ENCODE results near the gene FCRL1. TPM values are rescaled to one million over a fixed set of nuclear protein-coding genes. Genes with fewer than 3 reads are reported as not detected.

The FCRL1 gene
- total RNA-seq, 2 donors from 2014 or later = 0.25 TPM; not detected in 1

DNA sequence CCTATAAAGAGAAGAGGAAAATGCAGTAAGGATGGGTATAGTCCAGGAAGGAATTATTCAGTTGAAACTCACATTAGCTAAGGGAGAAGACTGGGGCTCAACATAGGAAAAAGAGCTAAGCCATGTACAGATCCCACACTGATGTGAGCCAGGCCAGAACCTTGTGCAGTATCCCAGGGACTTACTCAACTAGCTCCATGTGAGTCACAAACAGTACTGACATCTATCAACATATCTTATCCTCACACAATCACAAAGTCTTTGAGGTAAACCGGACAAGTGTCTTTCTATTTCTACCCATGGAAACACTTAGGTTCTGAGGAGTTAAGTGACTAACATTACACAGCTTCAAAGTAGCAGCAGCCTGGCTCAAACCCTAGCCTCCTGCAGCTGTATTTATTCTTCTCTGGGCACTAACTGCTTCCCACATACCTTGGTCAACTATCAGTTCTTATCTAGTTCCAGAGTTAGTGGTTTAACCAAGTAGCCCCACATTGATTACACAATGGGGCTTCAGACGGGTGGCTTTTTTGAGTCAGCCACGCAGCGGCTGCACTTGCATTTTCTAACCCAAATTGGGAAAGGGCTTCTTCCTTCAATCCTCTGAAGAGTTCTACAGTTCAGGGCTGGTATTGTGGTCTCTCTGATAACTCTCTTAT lies 12.2 kb upstream of the FCRL1 start:
- Mint-ChIP-seq H3K9me3 (no peaks in the 10 kb centered on the region), H3K36me3 (ENCODE audit: insufficient read depth in 2 of 2) (no peaks in the 10 kb centered on the region), H3K27me3 (ENCODE audit: low read depth) (no peaks in the 10 kb centered on the region), H3K4me1 (ENCODE audit: low read depth) (peaks cover 9% of the 10 kb centered on the region), H3K27ac (no peak overlapping the region), H3K4me3 (no peak overlapping the region)
- ATAC-seq (replicated peaks in 1 of 2) (peak; percentile 77 to 80), DNase-seq (no peak)

DNA sequence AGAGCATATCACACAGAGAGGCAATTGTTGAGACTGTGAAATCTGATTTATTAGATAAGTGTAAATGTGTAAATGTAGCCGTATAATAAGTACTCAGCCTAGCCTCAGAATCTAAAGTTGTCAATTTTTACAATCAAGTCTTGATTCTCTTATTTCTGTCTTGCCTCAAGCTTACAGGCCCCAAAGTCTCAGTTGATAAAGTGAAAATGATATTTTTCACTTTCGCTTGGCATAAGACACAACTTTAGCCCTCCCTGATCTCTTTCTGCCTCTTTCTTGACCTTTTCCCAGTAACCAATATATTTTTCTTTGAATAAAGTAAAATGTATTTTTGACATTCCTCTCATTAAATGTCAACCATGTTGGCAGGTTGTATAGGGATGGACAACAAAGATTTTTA lies 11.0 kb upstream of the FCRL1 start:
- Mint-ChIP-seq H3K9me3 (no peaks in the 10 kb centered on the region), H3K27me3 (ENCODE audit: low read depth) (no peaks in the 10 kb centered on the region), H3K36me3 (ENCODE audit: insufficient read depth in 2 of 2) (no peaks in the 10 kb centered on the region), H3K4me3 (no peak overlapping the region), H3K27ac (no peak overlapping the region), H3K4me1 (ENCODE audit: low read depth) (peaks cover 9% of the 10 kb centered on the region)
- ATAC-seq (replicated peaks in 1 of 2) = no peak
- no peak for DNase-seq

DNA sequence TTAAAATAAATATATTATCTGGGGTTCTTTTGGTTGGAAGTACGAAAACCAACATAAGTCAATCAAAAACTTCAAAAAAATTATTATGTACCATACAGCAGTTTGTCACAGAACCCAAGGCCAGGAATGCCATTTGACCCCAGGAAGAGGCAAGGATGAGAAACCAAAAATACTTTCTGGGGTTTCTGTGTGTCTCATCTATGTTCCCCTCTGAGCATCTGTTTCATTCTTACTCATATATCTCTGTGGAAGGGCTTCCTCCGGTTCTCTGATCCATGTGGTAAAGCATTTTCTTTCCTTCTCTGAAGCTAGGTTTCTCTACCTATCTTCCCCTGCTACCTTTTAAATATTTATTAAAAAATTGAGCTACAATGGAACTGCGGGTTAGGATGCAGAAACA lies 9.8 kb upstream of the FCRL1 start:
- H3K9me3 Mint-ChIP-seq = no peaks in the 10 kb centered on the region
- no peak for ATAC-seq (replicated peaks in 1 of 2)
- H3K4me1 Mint-ChIP-seq (ENCODE audit: low read depth) = peaks cover 9% of the 10 kb centered on the region
- no peak for DNase-seq
- no peaks in the 10 kb centered on the region for H3K36me3 Mint-ChIP-seq (ENCODE audit: insufficient read depth in 2 of 2)
- H3K4me3 Mint-ChIP-seq = no peak overlapping the region
- H3K27ac Mint-ChIP-seq = no peak overlapping the region
- no peaks in the 10 kb centered on the region for H3K27me3 Mint-ChIP-seq (ENCODE audit: low read depth)

DNA sequence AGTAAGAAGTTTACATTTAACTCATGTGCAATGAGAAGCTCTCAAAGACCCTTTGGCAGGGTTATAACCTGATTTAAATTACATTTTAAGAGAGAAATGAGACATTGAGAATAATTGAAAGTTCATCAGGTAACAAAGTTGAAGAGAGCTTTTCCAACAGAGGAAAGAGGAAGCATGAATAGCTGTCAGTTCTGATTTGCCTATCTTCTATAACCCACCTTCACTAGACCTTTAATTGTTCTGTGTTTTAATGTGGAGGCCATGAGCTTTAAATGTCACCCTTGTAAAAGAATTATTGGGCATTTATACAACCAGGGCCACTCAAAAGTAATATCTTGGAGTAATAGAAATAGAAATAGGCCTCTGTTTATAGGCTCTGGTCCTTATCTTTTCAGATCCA lies 9.3 kb upstream of the FCRL1 start:
- ATAC-seq (replicated peaks in 1 of 2) (no peak), DNase-seq (no peak)
- peaks cover 2% of the 10 kb centered on the region for H3K27me3 Mint-ChIP-seq (ENCODE audit: low read depth)
- H3K4me1 Mint-ChIP-seq (ENCODE audit: low read depth) = peaks cover 9% of the 10 kb centered on the region
- no peak overlapping the region for H3K4me3 Mint-ChIP-seq
- no peaks in the 10 kb centered on the region for H3K36me3 Mint-ChIP-seq (ENCODE audit: insufficient read depth in 2 of 2)
- H3K27ac Mint-ChIP-seq = no peak overlapping the region
- H3K9me3 Mint-ChIP-seq = no peaks in the 10 kb centered on the region

DNA sequence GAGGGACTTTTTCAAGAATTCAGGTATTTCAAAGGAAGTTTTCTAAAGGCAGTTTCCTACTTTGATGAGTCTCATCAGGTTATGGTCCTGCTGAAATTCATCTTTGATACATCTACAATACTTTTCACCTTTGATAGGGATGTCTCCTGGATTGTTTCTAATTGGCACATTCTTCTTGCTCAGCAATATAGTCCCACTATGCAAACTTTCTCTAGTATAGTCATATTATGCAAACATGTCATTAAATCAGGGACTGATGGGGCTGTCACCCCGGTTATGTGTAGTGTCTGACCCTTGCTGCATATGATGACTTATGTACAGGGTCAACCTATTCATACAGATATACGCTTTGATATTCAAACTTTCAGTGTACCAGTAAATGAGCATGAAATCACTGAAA lies 379 bp upstream of the FCRL1 start:
- no peak overlapping the region for H3K4me3 Mint-ChIP-seq
- no peak for DNase-seq
- H3K4me1 Mint-ChIP-seq (ENCODE audit: low read depth) = no peaks in the 10 kb centered on the region
- H3K36me3 Mint-ChIP-seq (ENCODE audit: insufficient read depth in 2 of 2) = no peaks in the 10 kb centered on the region
- no peaks in the 10 kb centered on the region for H3K9me3 Mint-ChIP-seq
- H3K27me3 Mint-ChIP-seq (ENCODE audit: low read depth) = peaks cover 8% of the 10 kb centered on the region
- no peak for ATAC-seq (replicated peaks in 1 of 2)
- no peak overlapping the region for H3K27ac Mint-ChIP-seq

DNA sequence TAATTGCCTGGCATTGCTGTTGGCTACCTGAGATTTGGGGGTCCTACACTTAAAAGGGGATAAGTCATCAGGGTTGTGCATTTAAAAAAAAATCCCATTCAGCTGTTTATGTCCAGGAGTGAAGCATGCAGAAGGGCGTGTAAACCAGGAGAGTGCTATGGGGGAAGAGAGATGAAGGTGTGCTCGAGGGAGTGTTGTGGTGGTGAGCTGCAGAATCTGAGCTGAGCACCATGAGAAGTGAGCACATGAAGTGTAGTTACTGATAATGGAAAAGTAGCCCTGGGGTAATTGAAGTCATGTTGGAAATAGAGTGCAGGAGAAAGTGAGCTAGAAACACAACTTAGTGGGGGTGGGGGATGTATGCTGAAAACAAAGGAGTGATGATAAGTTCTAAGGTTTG lies 705 bp downstream of the FCRL1 start:
- Mint-ChIP-seq H3K4me1 (ENCODE audit: low read depth) (no peaks in the 10 kb centered on the region), H3K36me3 (ENCODE audit: insufficient read depth in 2 of 2) (no peaks in the 10 kb centered on the region), H3K27me3 (ENCODE audit: low read depth) (peaks cover 6% of the 10 kb centered on the region), H3K9me3 (peaks cover 0 to 1% of the 10 kb centered on the region in 2 donors), H3K27ac (no peak overlapping the region), H3K4me3 (no peak overlapping the region)
- ATAC-seq (replicated peaks in 1 of 2) (no peak), DNase-seq (no peak)

DNA sequence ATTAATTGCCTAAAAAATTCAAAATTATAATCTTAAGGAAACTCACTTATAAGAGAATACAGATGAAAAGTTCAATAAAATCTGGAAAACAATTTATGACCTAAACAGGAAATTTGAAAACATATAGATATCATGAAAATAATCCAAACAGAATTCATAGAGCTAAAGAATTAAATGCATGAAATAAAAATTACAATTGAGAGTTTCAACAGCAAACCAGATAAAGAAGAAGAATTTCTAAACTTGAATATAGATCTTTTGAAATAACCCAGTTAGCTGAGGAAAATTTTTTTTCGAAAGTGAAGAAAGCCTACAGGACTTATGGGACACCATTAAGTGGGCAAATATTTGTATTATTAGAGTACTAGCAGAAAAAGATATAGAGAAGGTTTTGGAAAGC lies 6.7 kb downstream of the FCRL1 start:
- H3K9me3 Mint-ChIP-seq = peaks cover 4 to 6% of the 10 kb centered on the region in 2 donors
- no peak for DNase-seq
- peaks cover 9% of the 10 kb centered on the region for H3K27me3 Mint-ChIP-seq (ENCODE audit: low read depth)
- H3K4me3 Mint-ChIP-seq = no peak overlapping the region
- peaks cover 2 to 4% of the 10 kb centered on the region in 2 donors for H3K36me3 Mint-ChIP-seq (ENCODE audit: insufficient read depth in 2 of 2)
- no peaks in the 10 kb centered on the region for H3K4me1 Mint-ChIP-seq (ENCODE audit: low read depth)
- no peak for ATAC-seq (replicated peaks in 1 of 2)
- H3K27ac Mint-ChIP-seq = no peak overlapping the region

DNA sequence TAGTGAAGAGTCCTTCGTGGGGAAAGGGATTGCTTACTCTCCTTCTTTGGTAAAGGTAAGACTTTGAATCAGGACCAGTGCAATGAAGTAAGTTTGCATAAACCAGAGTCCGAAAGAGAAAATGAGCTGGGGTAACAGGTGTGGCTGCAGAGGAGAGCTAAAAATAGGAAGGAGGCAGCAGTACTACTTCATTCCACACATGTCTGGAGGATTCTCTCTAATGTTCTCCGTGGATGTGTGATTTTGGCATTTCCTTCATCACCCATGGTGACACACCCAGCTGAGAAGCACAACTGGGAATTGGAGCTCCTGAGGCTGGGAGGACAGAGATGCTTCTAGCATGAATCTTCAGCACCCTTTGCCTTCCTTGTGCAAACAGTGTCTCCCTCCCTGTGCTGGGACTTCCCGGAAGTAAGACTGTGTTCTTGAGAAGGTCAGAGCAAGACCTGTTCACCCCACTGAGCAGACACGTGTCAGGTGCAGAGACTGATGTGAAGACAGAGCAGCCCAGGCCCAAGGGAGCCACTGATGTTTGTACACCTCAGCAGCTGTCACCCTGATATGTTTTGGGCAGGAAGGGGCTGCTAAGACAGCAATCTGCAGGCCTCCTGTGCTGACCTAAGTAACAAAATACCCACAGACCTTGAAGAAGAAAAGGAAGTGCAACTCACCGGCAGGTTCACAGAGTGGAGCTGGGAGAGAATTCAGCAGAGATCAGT lies 13.3 kb downstream of the FCRL1 start:
- DNase-seq (no peak), ATAC-seq (replicated peaks in 1 of 2) (no peak)
- H3K27ac Mint-ChIP-seq = no peak overlapping the region
- no peaks in the 10 kb centered on the region for H3K9me3 Mint-ChIP-seq
- peaks cover 36% of the 10 kb centered on the region for H3K27me3 Mint-ChIP-seq (ENCODE audit: low read depth)
- no peaks in the 10 kb centered on the region for H3K4me1 Mint-ChIP-seq (ENCODE audit: low read depth)
- no peak overlapping the region for H3K4me3 Mint-ChIP-seq
- H3K36me3 Mint-ChIP-seq (ENCODE audit: insufficient read depth in 2 of 2) = no peaks in the 10 kb centered on the region

DNA sequence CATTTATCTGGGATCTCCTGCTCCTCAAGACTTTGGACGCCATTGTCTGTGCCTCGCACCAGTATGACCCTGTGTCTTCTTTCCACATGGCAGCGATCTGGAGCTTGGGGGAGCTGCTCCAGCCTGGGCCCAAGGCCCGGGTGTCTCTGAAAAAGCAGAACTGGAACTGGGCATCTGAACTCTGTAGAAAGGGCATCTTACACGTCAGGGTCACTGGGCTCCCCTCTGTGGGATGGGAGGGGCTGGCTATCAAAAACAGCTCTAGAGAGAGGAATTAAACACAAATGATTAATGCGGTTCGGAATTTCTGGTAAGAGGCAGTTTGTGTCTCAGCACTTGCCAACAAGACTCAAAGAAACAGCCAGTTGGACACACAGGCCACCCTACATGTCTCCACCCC lies 16.1 kb downstream of the FCRL1 start:
- no peaks in the 10 kb centered on the region for H3K9me3 Mint-ChIP-seq

DNA sequence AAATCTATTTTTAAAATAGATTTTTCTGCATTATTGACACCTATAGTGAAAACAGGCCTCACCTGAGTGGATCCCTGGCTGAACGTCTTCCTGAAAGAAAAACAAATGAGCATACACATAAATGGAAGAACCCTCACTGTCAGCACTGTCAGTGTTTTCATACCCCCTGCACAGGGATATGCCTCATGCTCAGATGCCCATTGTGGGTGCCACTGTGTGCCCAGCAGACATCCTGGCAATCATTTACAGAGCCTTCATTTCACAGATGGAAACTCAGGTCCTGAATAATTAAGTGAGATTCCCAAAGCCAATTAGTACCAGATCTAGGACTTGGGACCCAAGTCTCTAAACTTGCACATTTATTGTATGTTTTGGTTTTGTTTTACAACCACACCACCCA lies 19.9 kb downstream of the FCRL1 start:
- no peaks in the 10 kb centered on the region for H3K4me1 Mint-ChIP-seq (ENCODE audit: low read depth)
- no peak overlapping the region for H3K4me3 Mint-ChIP-seq
- H3K36me3 Mint-ChIP-seq (ENCODE audit: insufficient read depth in 2 of 2) = no peaks in the 10 kb centered on the region
- ATAC-seq (replicated peaks in 1 of 2) = no peak
- H3K27ac Mint-ChIP-seq = no peak overlapping the region
- no peak for DNase-seq
- H3K9me3 Mint-ChIP-seq = no peaks in the 10 kb centered on the region
- no peaks in the 10 kb centered on the region for H3K27me3 Mint-ChIP-seq (ENCODE audit: low read depth)

More for the DNA sequence above, 16.1 kb downstream of the FCRL1 start:
- ATAC-seq (replicated peaks in 1 of 2) = no peak
- no peaks in the 10 kb centered on the region for H3K36me3 Mint-ChIP-seq (ENCODE audit: insufficient read depth in 2 of 2)
- H3K27ac Mint-ChIP-seq = no peak overlapping the region
- peaks cover 33% of the 10 kb centered on the region for H3K27me3 Mint-ChIP-seq (ENCODE audit: low read depth)
- no peaks in the 10 kb centered on the region for H3K4me1 Mint-ChIP-seq (ENCODE audit: low read depth)
- no peak overlapping the region for H3K4me3 Mint-ChIP-seq
- no peak for DNase-seq

DNA sequence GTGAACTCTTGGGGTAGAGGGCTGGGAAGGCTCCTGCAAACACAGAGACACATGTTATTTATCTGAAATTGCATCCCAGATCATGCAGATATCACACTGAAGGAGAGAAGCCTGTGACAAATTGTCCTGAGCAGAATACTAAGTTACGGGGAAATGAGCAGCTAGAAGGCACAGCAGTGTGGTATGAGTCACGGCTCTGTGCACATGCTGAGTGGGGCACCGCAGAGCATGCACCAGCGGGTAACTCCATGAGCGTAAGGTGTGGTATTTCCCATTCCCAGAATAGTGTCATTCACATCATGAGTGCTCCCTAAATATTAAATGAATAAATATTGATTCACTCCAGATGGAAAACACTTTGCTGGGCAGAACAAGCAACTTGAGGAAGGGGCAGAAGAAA lies 21.7 kb downstream of the FCRL1 start:
- DNase-seq (no peak), ATAC-seq (replicated peaks in 1 of 2) (no peak)
- peaks cover 0 to 2% of the 10 kb centered on the region in 2 donors for H3K36me3 Mint-ChIP-seq (ENCODE audit: insufficient read depth in 2 of 2)
- no peak overlapping the region for H3K4me3 Mint-ChIP-seq
- H3K4me1 Mint-ChIP-seq (ENCODE audit: low read depth) = no peaks in the 10 kb centered on the region
- no peak overlapping the region for H3K27ac Mint-ChIP-seq
- peaks cover 2 to 4% of the 10 kb centered on the region in 2 donors for H3K9me3 Mint-ChIP-seq
- no peaks in the 10 kb centered on the region for H3K27me3 Mint-ChIP-seq (ENCODE audit: low read depth)

DNA sequence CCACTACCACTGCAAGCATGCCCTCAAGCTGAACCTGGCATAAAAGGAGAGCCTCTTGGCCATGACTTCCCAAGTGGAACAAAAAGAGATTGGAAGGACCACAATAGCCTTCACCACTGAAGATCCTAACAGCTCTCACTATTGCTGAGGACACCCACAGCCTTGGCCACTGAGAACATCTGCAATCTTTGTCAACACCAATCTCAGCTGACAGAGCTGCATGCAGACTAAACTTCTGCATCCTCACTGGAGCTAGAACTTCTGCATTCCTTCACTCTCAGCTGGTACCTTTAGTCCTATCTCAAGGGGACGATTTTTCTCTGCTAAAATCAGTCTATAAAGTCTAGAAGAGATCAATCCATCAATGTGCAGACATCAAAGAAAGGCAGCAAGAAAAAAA lies 34.7 kb downstream of the FCRL1 start:
- H3K36me3 Mint-ChIP-seq (ENCODE audit: insufficient read depth in 2 of 2) = peaks cover 2% of the 10 kb centered on the region in 2 donors
- ATAC-seq (replicated peaks in 1 of 2) (no peak), DNase-seq (no peak)
- H3K27me3 Mint-ChIP-seq (ENCODE audit: low read depth) = no peaks in the 10 kb centered on the region
- peaks cover 4 to 7% of the 10 kb centered on the region in 2 donors for H3K9me3 Mint-ChIP-seq
- no peak overlapping the region for H3K4me3 Mint-ChIP-seq
- no peak overlapping the region for H3K27ac Mint-ChIP-seq
- peaks cover 8% of the 10 kb centered on the region for H3K4me1 Mint-ChIP-seq (ENCODE audit: low read depth)

DNA sequence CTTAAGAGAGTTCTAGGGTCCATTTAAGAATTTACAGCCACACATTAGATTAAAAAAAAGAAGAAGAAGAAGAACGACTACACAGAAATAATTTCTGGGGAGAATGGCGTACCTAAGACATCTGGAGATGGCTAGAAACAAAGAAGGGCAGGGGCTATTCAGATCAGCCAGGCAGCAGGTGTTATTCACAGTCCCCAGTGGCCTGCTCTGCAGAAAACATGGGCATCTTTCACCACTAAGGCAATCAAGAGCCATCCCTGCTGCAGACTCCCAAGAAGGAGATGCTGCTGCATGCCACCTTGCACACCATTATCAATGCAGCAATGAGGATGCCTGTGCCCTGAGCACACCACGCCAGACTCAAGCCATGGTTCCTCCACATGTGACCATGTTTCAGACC lies 35.1 kb downstream of the FCRL1 start:
- peaks cover 8% of the 10 kb centered on the region for H3K4me1 Mint-ChIP-seq (ENCODE audit: low read depth)
- H3K27ac Mint-ChIP-seq = no peak overlapping the region
- H3K4me3 Mint-ChIP-seq = no peak overlapping the region
- H3K36me3 Mint-ChIP-seq (ENCODE audit: insufficient read depth in 2 of 2) = peaks cover 2% of the 10 kb centered on the region in 2 donors
- DNase-seq = no peak
- peaks cover 4 to 5% of the 10 kb centered on the region in 2 donors for H3K9me3 Mint-ChIP-seq
- ATAC-seq (replicated peaks in 1 of 2) = no peak
- no peaks in the 10 kb centered on the region for H3K27me3 Mint-ChIP-seq (ENCODE audit: low read depth)

DNA sequence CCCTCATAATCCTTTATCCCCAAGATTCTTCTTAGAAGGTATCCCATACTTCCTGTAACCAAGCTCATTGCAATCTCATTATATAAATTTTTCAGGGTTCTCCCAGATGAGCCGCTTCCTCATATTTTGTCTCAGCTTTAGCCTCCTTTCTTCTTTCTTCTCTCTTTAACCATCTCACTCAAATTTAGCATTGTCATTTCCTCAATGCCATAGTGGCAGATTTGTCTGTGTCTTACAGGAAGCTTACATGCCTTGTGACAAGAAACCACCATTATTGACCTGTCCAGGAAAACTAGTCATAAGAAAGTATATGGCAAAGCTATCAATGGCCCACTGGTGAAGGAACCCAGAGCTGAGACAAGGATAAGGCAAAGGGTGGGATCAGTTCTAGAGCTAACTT lies 37.0 kb downstream of the FCRL1 start:
- H3K4me3 Mint-ChIP-seq = no peak overlapping the region
- no peak for ATAC-seq (replicated peaks in 1 of 2)
- H3K4me1 Mint-ChIP-seq (ENCODE audit: low read depth) = peaks cover 8% of the 10 kb centered on the region
- peaks cover 2% of the 10 kb centered on the region in 2 donors for H3K36me3 Mint-ChIP-seq (ENCODE audit: insufficient read depth in 2 of 2)
- DNase-seq = no peak
- no peaks in the 10 kb centered on the region for H3K27me3 Mint-ChIP-seq (ENCODE audit: low read depth)
- H3K9me3 Mint-ChIP-seq = peaks cover 2 to 4% of the 10 kb centered on the region in 2 donors
- no peak overlapping the region for H3K27ac Mint-ChIP-seq
